Hair follicle dermal papilla cell (primary cell): ENCODE measurements around the gene SLC9A9. TPM values are rescaled to one million over a fixed set of nuclear protein-coding genes. Genes with fewer than 3 reads are reported as not detected.

ENCODE experiments used
- total RNA-seq: library from RNA; depleted of rRNA; stranded (reverse); fragments of >200 nt; gene quantifications from 2 replicates; pipeline ENCODE4 v1.2.3, GENCODE V29; 2012

SLC9A9 gene
- 22.5 and 23.7 TPM in 2 replicates for total RNA-seq

DNA sequence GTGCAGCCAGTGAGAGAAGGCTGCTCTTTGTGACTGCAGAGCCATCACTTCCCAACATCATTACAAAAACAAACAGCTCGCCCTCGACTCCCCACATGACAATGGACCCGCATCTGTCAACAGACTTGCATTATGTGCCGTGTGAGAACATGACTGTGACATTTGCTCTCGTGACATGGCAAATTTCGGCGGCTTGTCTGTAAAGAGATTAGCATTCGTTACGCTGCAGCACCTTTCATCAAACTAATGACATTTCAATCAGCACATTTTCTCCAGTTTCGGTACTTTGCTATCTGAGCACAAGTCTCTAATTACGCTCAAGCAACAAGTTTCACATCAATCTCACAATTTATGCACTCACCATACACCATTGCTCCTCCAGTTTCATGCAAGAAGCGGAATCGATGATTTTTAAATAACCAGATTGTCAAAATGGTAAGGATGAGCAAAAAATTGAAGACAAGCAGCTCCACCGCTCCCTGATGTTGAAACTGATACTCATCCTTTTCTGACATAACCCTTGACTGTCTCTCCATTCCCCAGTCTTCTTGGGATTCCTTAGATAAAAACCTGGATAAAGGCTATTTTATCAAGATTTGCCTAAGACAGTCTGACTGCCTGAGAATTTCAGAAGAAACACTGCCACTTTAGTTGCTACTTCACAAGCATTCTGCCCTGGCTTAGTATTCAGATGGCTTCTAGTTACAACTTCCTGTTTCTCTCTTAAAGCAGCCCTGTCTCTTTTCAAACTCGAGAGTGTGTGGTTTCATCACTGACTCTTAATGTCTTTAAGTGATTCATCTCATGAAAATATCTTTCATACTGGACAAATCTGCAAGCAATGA lies at the start of gene SLC9A9:
Gene SLC9A9 (minus strand): TSS at position 682 of the 845 bp plus-strand sequence. CDS start 146 bp downstream, at position 536.

Other genes starting within 250 kb of the SLC9A9 start
- 50.8 and 91.8 TPM in 2 replicates for gene DIPK2A, start 123.4 kb upstream of the SLC9A9 start, total RNA-seq